ENCODE results near the gene CLEC17A.

Gene CLEC17A

DNA sequence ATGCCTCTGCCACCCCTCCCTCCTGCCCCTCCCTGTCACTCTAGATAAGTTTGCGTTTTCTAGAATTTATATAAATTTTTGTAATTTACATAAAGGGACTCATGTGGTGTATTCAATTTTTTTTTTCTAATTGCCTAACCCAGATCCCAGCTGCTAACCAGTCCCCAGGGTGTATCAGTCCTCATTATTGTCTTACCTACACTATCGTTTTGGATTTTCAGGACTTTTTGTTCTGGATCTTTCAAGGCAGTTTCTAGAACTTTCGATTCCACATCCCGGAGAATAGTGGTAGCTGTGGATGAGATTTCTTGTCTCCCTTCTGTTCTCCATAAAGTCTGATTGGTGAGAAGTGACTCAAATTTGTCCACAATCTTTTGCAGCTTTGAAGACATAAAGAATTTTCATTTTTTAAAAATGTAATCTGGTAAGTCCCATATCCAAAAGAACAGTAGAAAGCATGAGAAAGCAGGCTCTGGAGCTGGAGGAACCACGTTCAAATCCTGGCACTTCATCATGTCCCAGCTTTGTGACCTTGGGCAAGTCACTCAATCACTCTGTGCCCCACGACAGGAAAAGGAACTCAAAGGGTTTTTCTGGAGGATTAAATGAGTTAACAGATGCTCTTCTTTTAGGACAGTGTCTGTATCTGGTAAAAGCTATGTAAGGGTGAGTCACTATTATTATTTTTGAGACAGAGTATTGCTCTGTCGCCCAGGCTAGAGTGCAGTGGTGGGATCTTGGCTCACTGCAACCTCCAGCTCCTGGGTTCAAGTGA is 72.1 kb downstream of the CLEC17A start:
- DNase-seq (ENCODE audit: low spot score) = no peak

GRCh38 chr19:14655726-14656125 is 72.8 kb downstream of the CLEC17A start:
- DNase-seq (ENCODE audit: low spot score) = no peak

- no peak for DNase-seq (ENCODE audit: low spot score)
Observed at GRCh38 chr19:14659874-14660489, 77.1 kb downstream of the CLEC17A start.

DNA sequence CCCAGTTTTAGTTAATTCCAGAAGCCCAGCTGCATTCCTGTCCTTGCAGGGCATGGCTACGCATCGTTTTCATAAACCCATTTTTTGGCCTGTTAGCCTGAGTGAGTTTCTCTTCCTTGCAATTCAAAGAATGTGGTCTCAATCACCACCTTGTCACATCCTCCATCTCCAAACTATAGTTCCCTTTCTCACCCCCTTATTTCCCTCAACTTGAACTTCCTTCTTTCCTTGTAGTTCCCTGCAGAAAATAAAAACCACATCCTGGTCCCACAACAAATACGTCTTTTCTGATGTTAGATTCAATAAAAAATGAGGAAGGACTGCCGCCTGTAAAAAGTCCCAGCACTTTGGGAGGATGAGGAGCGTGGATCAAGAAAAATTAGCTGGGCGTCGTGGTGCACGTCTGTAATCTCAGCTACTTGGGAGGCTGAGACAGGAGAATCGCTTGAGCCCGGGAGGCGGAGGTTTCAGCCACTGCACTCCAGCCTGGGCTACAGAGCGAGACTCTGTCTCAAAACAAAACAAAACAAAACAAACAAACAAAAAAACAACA is 78.6 kb downstream of the CLEC17A start:
- no peak for DNase-seq (ENCODE audit: low spot score)
